ENCODE measurements around the gene CLDND1.

The CLDND1 gene

DNA sequence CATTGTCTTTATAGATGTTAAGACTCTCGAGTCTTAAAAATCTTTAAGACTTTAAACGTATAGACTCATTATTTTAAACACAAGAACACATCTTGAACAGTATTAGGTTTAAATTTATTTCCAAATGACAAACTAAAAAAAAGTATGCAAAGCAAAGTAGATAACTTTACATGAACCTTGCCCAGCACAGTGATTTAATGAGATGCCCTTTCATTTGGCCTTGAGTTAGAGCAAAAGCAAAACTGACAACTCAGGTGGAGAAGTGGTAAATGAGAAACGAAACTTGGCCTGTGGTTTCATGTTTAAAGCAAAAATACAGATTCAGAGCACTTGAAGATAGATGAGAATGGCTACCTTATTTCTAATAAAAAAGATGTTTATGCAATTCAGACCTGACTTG lies 17.6 kb upstream of the CLDND1 start:
- TF ChIP-seq ESRRG (CRISPR knock-in tag; IDR thresholded peaks at IDR 0.05) (no peak), ZNF8 (CRISPR knock-in tag; IDR thresholded peaks at IDR 0.05) (no peak), ZFP3 (CRISPR knock-in tag; IDR thresholded peaks at IDR 0.05) (no peak), BACH2 (CRISPR knock-in tag; IDR thresholded peaks at IDR 0.05; ENCODE audit: borderline replicate concordance) (no peak), ARNTL (CRISPR knock-in tag; IDR thresholded peaks at IDR 0.05; ENCODE audit: borderline replicate concordance, low read depth) (no peak), GLIS3 (CRISPR knock-in tag; IDR thresholded peaks at IDR 0.05) (no peak), ZNF565 (CRISPR knock-in tag; conservative IDR thresholded peaks at IDR 0.05; ENCODE audit: low read depth) (no peak), ISL1 (CRISPR knock-in tag; IDR thresholded peaks at IDR 0.05) (no peak), ZFP30 (CRISPR knock-in tag; IDR thresholded peaks at IDR 0.05) (no peak), TOX (CRISPR knock-in tag; IDR thresholded peaks at IDR 0.05; ENCODE audit: borderline replicate concordance) (no peak), RARB (CRISPR knock-in tag; IDR thresholded peaks at IDR 0.05) (no peak), PPARA (CRISPR knock-in tag; IDR thresholded peaks at IDR 0.05; ENCODE audit: borderline replicate concordance) (no peak), OSR1 (CRISPR knock-in tag; IDR thresholded peaks at IDR 0.05) (no peak), CSDC2 (CRISPR knock-in tag; IDR thresholded peaks at IDR 0.05) (no peak)
- TF ChIP-seq, protein P1, sequence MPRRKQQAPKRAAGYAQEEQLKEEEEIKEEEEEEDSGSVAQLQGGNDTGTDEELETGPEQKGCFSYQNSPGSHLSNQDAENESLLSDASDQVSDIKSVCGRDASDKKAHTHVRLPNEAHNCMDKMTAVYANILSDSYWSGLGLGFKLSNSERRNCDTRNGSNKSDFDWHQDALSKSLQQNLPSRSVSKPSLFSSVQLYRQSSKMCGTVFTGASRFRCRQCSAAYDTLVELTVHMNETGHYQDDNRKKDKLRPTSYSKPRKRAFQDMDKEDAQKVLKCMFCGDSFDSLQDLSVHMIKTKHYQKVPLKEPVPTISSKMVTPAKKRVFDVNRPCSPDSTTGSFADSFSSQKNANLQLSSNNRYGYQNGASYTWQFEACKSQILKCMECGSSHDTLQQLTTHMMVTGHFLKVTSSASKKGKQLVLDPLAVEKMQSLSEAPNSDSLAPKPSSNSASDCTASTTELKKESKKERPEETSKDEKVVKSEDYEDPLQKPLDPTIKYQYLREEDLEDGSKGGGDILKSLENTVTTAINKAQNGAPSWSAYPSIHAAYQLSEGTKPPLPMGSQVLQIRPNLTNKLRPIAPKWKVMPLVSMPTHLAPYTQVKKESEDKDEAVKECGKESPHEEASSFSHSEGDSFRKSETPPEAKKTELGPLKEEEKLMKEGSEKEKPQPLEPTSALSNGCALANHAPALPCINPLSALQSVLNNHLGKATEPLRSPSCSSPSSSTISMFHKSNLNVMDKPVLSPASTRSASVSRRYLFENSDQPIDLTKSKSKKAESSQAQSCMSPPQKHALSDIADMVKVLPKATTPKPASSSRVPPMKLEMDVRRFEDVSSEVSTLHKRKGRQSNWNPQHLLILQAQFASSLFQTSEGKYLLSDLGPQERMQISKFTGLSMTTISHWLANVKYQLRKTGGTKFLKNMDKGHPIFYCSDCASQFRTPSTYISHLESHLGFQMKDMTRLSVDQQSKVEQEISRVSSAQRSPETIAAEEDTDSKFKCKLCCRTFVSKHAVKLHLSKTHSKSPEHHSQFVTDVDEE (CRISPR knock-in tag; IDR thresholded peaks at IDR 0.05): no peak
- TF ChIP-seq, protein P2, sequence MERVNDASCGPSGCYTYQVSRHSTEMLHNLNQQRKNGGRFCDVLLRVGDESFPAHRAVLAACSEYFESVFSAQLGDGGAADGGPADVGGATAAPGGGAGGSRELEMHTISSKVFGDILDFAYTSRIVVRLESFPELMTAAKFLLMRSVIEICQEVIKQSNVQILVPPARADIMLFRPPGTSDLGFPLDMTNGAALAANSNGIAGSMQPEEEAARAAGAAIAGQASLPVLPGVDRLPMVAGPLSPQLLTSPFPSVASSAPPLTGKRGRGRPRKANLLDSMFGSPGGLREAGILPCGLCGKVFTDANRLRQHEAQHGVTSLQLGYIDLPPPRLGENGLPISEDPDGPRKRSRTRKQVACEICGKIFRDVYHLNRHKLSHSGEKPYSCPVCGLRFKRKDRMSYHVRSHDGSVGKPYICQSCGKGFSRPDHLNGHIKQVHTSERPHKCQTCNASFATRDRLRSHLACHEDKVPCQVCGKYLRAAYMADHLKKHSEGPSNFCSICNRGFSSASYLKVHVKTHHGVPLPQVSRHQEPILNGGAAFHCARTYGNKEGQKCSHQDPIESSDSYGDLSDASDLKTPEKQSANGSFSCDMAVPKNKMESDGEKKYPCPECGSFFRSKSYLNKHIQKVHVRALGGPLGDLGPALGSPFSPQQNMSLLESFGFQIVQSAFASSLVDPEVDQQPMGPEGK (CRISPR knock-in tag; IDR thresholded peaks at IDR 0.05; ENCODE audit: borderline replicate concordance): no peak
- TF ChIP-seq, protein P3, sequence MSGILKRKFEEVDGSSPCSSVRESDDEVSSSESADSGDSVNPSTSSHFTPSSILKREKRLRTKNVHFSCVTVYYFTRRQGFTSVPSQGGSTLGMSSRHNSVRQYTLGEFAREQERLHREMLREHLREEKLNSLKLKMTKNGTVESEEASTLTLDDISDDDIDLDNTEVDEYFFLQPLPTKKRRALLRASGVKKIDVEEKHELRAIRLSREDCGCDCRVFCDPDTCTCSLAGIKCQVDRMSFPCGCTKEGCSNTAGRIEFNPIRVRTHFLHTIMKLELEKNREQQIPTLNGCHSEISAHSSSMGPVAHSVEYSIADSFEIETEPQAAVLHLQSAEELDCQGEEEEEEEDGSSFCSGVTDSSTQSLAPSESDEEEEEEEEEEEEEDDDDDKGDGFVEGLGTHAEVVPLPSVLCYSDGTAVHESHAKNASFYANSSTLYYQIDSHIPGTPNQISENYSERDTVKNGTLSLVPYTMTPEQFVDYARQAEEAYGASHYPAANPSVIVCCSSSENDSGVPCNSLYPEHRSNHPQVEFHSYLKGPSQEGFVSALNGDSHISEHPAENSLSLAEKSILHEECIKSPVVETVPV (CRISPR knock-in tag; IDR thresholded peaks at IDR 0.05): no peak
- TF ChIP-seq, protein P4, sequence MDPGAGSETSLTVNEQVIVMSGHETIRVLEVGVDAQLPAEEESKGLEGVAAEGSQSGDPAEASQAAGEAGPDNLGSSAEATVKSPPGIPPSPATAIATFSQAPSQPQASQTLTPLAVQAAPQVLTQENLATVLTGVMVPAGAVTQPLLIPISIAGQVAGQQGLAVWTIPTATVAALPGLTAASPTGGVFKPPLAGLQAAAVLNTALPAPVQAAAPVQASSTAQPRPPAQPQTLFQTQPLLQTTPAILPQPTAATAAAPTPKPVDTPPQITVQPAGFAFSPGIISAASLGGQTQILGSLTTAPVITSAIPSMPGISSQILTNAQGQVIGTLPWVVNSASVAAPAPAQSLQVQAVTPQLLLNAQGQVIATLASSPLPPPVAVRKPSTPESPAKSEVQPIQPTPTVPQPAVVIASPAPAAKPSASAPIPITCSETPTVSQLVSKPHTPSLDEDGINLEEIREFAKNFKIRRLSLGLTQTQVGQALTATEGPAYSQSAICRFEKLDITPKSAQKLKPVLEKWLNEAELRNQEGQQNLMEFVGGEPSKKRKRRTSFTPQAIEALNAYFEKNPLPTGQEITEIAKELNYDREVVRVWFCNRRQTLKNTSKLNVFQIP (CRISPR knock-in tag; IDR thresholded peaks at IDR 0.05; ENCODE audit: borderline replicate concordance, low read depth): no peak
- no peak for ATAC-seq

DNA sequence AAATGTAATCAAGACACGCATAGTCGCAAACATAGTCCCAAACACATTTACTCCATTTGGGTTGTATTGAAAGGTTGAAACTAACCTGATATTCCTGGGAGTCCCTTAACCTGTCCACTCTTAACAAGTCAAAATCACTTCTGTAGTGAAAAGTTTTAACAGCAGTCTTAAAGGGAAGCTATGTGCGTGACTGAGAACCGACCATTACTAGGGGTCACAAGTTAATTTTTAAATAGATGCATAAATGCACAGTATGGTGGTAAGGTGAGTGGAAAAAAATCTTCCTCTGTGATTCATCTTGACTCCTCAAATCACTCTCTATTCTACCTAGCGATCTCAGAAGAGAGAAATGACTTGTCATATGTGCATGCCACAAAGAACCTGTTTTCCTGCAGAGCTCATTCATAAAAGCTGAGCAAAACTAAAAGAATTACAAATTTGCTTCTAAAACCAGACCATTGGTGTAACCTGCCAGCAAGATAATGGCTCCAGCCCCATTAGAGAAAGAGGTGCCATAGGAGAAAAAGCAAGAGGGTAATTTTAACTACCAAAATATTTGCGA lies 13.8 kb upstream of the CLDND1 start:
- TF ChIP-seq ESRRG (CRISPR knock-in tag; IDR thresholded peaks at IDR 0.05) (no peak), TCF4 (CRISPR knock-in tag; IDR thresholded peaks at IDR 0.05; ENCODE audit: borderline replicate concordance) (no peak), ZNF70 (CRISPR knock-in tag; IDR thresholded peaks at IDR 0.05) (no peak), OSR1 (CRISPR knock-in tag; IDR thresholded peaks at IDR 0.05) (no peak), ISL1 (CRISPR knock-in tag; IDR thresholded peaks at IDR 0.05) (no peak), ZFP30 (CRISPR knock-in tag; IDR thresholded peaks at IDR 0.05) (no peak), ZNF565 (CRISPR knock-in tag; conservative IDR thresholded peaks at IDR 0.05; ENCODE audit: low read depth) (no peak), ZC3H10 (CRISPR knock-in tag; IDR thresholded peaks at IDR 0.05) (no peak), ZNF8 (CRISPR knock-in tag; IDR thresholded peaks at IDR 0.05) (no peak), TOX (CRISPR knock-in tag; IDR thresholded peaks at IDR 0.05; ENCODE audit: borderline replicate concordance) (no peak), GLIS3 (CRISPR knock-in tag; IDR thresholded peaks at IDR 0.05) (no peak), RARB (CRISPR knock-in tag; IDR thresholded peaks at IDR 0.05) (no peak), SNAI2 (CRISPR knock-in tag; IDR thresholded peaks at IDR 0.05) (no peak)
- TF ChIP-seq, protein P5, sequence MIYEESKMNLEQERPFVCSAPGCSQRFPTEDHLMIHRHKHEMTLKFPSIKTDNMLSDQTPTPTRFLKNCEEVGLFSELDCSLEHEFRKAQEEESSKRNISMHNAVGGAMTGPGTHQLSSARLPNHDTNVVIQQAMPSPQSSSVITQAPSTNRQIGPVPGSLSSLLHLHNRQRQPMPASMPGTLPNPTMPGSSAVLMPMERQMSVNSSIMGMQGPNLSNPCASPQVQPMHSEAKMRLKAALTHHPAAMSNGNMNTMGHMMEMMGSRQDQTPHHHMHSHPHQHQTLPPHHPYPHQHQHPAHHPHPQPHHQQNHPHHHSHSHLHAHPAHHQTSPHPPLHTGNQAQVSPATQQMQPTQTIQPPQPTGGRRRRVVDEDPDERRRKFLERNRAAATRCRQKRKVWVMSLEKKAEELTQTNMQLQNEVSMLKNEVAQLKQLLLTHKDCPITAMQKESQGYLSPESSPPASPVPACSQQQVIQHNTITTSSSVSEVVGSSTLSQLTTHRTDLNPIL (CRISPR knock-in tag; IDR thresholded peaks at IDR 0.05; ENCODE audit: low read depth): no peak
- TF ChIP-seq, protein P4 (CRISPR knock-in tag; IDR thresholded peaks at IDR 0.05; ENCODE audit: borderline replicate concordance, low read depth): no peak
- TF ChIP-seq, protein P3 (CRISPR knock-in tag; IDR thresholded peaks at IDR 0.05): no peak
- no peak for ATAC-seq

Measured in SK-N-SH treated with all-trans-retinoic acid at 6 μM for 48 hours (cell line).